Smooth muscle cell (in vitro differentiated cells): ENCODE measurements around the gene PKN2. TPM values are rescaled to one million over a fixed set of nuclear protein-coding genes. Genes with fewer than 3 reads are reported as not detected.

Source experiments
- DNase-seq: peaks from one replicate; lab custom pipeline; 2025; ENCODE audit not compliant: unreplicated experiment; lab: John Stamatoyannopoulos, UW
- H2AFZ ChIP-seq: fragments of 200-600 bp; sonication (generic); 2 replicates; pipeline ENCODE4 v1.6.0; 2016; ENCODE audit warnings: antibody characterized with exemption, low read depth, mild to moderate bottlenecking
- H3F3A ChIP-seq: fragments of 200-600 bp; sonication (generic); 2 replicates; pipeline ENCODE4 v1.6.0; 2017; ENCODE audit warnings: antibody characterized with exemption, low read depth
- H3K27ac ChIP-seq: fragments of 200-600 bp; sonication (generic); 2 replicates; pipeline ENCODE4 v1.5.1; 2016; ENCODE audit warnings: low read depth, mild to moderate bottlenecking
- H3K27me3 ChIP-seq: fragments of 200-600 bp; sonication (generic); 2 replicates; pipeline ENCODE4 v1.6.1; 2016; ENCODE audit warnings: low read depth, mild to moderate bottlenecking
- H3K36me3 ChIP-seq: fragments of 200-600 bp; sonication (generic); 2 replicates; pipeline ENCODE4 v1.5.1; 2016; ENCODE audit warnings: low read depth
- H3K4me1 ChIP-seq: fragments of 200-600 bp; sonication (generic); 2 replicates; pipeline ENCODE4 v1.5.1; 2016; ENCODE audit warnings: low read depth
- H3K4me2 ChIP-seq: fragments of 200-600 bp; sonication (generic); 2 replicates; pipeline ENCODE4 v1.6.0; 2016; ENCODE audit warnings: mild to moderate bottlenecking
- H3K4me3 ChIP-seq: fragments of 200-600 bp; sonication (generic); 2 replicates; pipeline ENCODE4 v1.5.1; 2016; ENCODE audit warnings: mild to moderate bottlenecking
- H3K79me2 ChIP-seq: fragments of 200-600 bp; sonication (generic); 2 replicates; pipeline ENCODE4 v1.6.0; 2016; ENCODE audit warnings: low read depth, mild to moderate bottlenecking
- H3K9ac ChIP-seq: fragments of 200-600 bp; sonication (generic); 2 replicates; pipeline ENCODE4 v1.6.0; 2016; ENCODE audit warnings: low read depth
- H3K9me3 ChIP-seq: fragments of 200-600 bp; sonication (generic); replicated peaks from 2 replicates; pipeline ENCODE4 v1.5.1; 2016; ENCODE audit warnings: low read depth
- H4K20me1 ChIP-seq: fragments of 200-600 bp; sonication (generic); 2 replicates; pipeline ENCODE4 v1.6.0; 2016; ENCODE audit warnings: low read depth
- WGBS: methylation state at CpG from one replicate; pipeline ENCODE4 v1.1.7; 2016; ENCODE audit warnings: low lambda C conversion rate; 5-methylcytosine and 5-hydroxymethylcytosine counted together
- polyA plus RNA-seq: library from polyadenylated mRNA; unstranded; fragments of >200 nt; fragmentation: Nextera tagmentation; extraction: Ambion mirVana; gene quantifications from 2 replicates; pipeline ENCODE4 v1.2.1, GENCODE V29; 2016
- total RNA-seq: library from RNA; depleted of rRNA; stranded (reverse); fragments of >200 nt; gene quantifications from 2 replicates; pipeline ENCODE4 v1.2.3, GENCODE V29; 2014
- TF ChIP-seq, protein P1 (sequence below): fragments of 200-600 bp; sonication (generic); IDR thresholded peaks from 2 replicates; pipeline ENCODE4 v1.5.1; 2017; ENCODE audit warnings: borderline replicate concordance, mild to moderate bottlenecking, antibody characterized with exemption; ENCODE audit not compliant: insufficient read depth, poor library complexity, severe bottlenecking

Gene PKN2
- total and polyA plus RNA-seq, 2 experiments from 2014 or later = 16.3 to 41.2 TPM

DNA sequence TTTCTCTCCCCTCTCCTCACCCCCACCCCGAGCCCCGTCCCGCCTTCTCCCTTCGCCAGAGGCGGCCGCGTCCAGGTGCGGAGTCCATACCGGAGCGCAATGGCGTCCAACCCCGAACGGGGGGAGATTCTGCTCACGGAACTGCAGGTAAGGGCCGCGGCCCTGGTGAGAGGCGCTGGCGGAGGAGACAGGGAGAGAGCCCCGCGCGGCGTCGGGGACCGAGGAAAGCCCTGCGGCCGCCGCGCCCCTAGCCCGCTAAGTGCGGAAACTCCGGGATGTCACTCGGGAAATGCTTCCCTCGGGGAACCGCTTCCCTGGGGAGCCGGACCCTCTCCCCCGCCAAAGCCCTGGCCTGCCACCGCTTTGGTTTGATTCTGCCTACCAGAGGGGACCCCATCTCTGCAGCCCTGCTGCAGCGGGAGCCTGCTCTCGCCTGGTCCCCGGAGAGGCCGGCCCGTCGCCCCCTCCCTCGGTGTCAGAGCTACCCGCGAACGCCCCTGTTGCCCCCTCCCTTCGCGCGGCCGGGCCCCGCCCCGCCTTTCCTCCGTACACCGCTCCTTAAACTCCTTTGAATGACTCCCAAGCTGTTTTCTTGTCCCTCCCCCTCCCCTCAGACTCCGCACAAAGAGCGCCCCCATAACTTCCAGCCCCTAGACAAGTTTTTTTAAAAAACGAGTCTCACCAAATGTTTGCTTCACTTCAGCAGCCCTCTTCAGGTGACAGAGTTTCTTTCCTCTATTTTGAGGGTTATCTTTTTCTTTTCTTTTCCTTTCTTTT, 597 bp downstream of the PKN2 start:
- Histone ChIP-seq H3F3A (peaks cover 14% of the 10 kb centered on the region), H4K20me1 (peaks cover 32% of the 10 kb centered on the region), H3K79me2 (peaks cover 47% of the 10 kb centered on the region), H3K4me2 (peak overlapping the region; percentile 99), H3K27ac (peak overlapping the region; percentile 92), H3K9ac (peak overlapping the region; percentile 96), H2AFZ (peak overlapping the region; percentile 87), H3K9me3 (no peaks in the 10 kb centered on the region), H3K36me3 (no peaks in the 10 kb centered on the region), H3K4me3 (peak overlapping the region; percentile 96), H3K27me3 (no peaks in the 10 kb centered on the region), H3K4me1 (peaks cover 36% of the 10 kb centered on the region)
- TF ChIP-seq, protein P1, sequence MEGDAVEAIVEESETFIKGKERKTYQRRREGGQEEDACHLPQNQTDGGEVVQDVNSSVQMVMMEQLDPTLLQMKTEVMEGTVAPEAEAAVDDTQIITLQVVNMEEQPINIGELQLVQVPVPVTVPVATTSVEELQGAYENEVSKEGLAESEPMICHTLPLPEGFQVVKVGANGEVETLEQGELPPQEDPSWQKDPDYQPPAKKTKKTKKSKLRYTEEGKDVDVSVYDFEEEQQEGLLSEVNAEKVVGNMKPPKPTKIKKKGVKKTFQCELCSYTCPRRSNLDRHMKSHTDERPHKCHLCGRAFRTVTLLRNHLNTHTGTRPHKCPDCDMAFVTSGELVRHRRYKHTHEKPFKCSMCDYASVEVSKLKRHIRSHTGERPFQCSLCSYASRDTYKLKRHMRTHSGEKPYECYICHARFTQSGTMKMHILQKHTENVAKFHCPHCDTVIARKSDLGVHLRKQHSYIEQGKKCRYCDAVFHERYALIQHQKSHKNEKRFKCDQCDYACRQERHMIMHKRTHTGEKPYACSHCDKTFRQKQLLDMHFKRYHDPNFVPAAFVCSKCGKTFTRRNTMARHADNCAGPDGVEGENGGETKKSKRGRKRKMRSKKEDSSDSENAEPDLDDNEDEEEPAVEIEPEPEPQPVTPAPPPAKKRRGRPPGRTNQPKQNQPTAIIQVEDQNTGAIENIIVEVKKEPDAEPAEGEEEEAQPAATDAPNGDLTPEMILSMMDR = no peak
- WGBS = 1% methylated on average over 46 of the region's 58 CpGs
- peak; percentile 52 for DNase-seq

DNA sequence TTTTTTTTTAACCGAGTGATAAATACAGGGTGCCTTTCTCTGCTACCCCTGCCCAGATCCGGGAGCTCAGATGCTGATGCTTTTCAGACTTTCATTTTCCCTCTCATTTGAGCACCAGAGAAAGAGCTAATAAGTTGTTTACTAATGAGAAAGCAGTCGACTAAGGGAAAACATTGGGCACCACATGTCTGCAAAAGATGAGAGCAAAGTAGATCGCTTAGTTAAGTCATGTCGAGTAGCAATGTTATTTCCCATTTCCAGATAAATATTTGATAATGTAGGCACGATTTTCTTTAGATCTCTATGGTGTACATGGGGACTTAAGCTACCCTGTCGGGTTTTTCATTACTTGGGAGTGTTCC, 1.2 kb downstream of the PKN2 start:
- WGBS = under 1% methylated on average over 7 of the region's 7 CpGs
- H3K4me2 ChIP-seq = peak overlapping the region; percentile 99
- peak overlapping the region; percentile 96 for H3K4me3 ChIP-seq
- TF ChIP-seq, protein P1 = no peak
- H3K27ac ChIP-seq = peak overlapping the region; percentile 92
- peak overlapping the region; percentile 96 for H3K9ac ChIP-seq
- peaks cover 36% of the 10 kb centered on the region for H4K20me1 ChIP-seq
- no peaks in the 10 kb centered on the region for H3K36me3 ChIP-seq
- H2AFZ ChIP-seq = peak overlapping the region; percentile 87
- H3K27me3 ChIP-seq = no peaks in the 10 kb centered on the region
- DNase-seq = no peak
- peaks cover 14% of the 10 kb centered on the region for H3F3A ChIP-seq
- peaks cover 52% of the 10 kb centered on the region for H3K79me2 ChIP-seq
- peaks cover 36% of the 10 kb centered on the region for H3K4me1 ChIP-seq
- H3K9me3 ChIP-seq = no peaks in the 10 kb centered on the region

GRCh38 chr1:88691540-88691939, 7.5 kb downstream of the PKN2 start:
- TF ChIP-seq, protein P1 = no peak
- Histone ChIP-seq H3K27me3 (no peaks in the 10 kb centered on the region), H3K27ac (no peak overlapping the region), H3K4me2 (no peak overlapping the region), H2AFZ (no peak overlapping the region), H4K20me1 (peaks cover 91% of the 10 kb centered on the region), H3K79me2 (peaks cover 98% of the 10 kb centered on the region), H3K36me3 (no peaks in the 10 kb centered on the region), H3F3A (no peaks in the 10 kb centered on the region), H3K9me3 (no peaks in the 10 kb centered on the region), H3K4me1 (peaks cover 17% of the 10 kb centered on the region), H3K9ac (no peak overlapping the region), H3K4me3 (no peak overlapping the region)
- 90% methylated on average over 3 of the region's 3 CpGs for WGBS
- DNase-seq = no peak

DNA sequence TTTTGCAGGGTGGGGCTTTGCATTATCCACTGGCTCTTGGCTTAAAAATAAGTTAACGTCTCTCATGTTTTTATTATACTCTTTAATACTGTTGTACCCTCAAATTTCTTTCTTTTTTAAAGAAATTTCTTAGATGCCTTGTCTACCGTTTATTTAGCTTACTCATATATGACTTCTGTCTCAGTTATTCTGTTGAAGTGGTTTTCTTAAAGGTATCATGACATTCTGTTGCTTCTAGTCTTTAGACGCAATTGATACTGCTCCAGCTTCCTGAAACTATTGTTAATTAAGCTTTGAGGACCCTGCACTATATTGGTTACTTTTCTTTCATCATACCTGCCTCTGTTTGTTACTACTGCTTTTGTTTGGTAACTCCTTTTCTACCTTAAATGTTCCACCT, 11.7 kb downstream of the PKN2 start:
- DNase-seq = no peak
- Histone ChIP-seq H3K9ac (no peak overlapping the region), H3K9me3 (no peaks in the 10 kb centered on the region), H3K36me3 (peaks cover 5% of the 10 kb centered on the region), H3K27me3 (no peaks in the 10 kb centered on the region), H3K4me3 (no peak overlapping the region), H3K79me2 (peaks cover 98% of the 10 kb centered on the region), H3K4me1 (peaks cover 20% of the 10 kb centered on the region), H3K4me2 (peak overlapping the region; percentile 55), H3F3A (no peaks in the 10 kb centered on the region), H2AFZ (no peak overlapping the region), H4K20me1 (peaks cover 86% of the 10 kb centered on the region), H3K27ac (peak overlapping the region; percentile 65)
- TF ChIP-seq, protein P1 = no peak
- 69% methylated on average over 3 of the region's 3 CpGs for WGBS
